HG03457 (cell line): Measurements from ENCODE around the gene C3.

Experiments used
- ATAC-seq: cut with Tn5 transposase; IDR thresholded peaks from one replicate; pipeline ENCODE4 v1.9.1; 2021; ENCODE audit warnings: moderate number of reproducible peaks; ENCODE audit not compliant: unreplicated experiment

Gene C3

DNA sequence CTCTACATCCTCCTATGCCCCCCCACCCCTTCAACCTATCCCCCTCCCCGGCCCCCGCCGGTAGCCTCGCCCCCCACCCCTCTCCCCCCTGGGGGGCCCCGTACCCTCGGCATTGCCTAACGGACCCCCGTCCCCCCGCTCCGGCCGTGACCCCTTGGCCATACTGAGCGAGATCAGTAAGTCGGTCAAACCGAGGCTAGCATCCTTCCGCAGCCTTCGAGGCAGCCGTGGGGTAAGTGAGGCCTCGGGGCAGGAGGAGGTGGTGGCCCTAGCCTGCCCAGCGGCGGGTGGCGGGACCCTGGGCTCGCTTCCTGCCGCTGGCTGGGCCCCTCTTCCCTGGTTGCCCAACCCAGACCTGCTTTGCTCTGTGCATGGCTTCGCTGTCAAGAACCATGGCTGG lies 25.5 kb upstream of the C3 start:
- ATAC-seq: no peak

DNA sequence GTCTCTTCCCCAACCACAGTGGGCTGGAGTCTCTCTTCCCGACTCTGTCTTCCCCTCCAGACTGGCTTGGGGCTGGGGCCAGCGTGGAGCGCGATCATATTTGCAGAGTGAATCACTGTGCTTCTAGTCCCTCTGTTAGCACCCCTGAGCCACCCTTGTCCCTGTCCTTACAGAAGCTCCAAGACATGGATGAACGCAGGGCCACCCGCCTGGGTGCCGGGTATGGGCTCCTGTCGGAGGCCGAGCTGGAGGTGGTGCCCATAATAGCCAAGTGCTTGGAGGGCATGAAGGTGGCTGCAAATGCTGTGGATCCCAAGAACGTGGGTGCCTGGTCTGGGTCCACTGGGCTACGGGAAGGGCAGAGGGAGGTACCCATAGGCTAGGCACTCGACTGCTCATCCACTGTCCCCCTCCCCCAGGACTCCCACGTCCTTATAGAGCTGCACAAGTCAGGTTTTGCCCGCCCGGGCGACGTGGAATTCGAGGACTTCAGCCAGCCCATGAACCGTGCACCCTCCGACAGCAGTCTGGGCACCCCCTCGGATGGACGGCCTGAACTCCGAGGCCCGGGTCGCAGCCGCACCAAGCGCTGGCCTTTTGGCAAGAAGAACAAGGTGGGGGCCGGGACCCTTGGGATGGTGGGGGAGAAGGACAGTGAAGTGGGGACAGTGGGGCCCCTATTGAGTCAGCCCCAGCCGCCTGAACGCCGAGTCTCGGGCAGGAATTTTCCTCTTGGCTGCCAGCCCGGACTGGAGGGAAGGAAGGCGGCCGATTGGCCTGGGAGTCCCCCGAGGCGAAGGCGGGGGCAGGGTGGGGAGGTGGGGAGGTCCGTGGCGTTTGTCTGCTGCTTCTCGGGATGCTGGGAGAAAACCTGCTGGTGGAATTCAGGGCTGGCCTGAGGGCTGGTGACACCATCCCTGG lies 24.2 kb upstream of the C3 start:
- no peak for ATAC-seq

GRCh38 chr19:6743714-6744380 lies 23.4 kb upstream of the C3 start:
- ATAC-seq: no peak

DNA sequence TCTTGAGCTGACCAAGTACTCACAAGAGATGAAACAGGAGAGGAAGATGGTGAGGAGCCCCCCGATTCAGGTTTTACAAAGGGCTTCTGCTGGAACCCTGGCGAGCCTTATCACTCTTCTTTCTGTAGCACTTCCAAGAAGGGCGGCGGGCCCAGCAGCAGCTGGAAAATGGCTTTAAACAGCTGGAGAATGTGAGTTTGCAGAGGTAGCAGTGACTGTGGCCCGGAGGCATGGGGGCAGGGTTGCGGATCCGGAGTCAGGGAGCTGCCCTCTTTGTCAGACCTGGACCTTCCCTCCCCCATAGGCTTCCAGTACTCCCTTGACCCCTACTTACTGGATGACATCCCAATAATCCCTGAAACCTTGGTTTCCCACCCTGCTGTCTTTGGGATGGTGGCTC lies 22.6 kb upstream of the C3 start:
- no peak for ATAC-seq

DNA sequence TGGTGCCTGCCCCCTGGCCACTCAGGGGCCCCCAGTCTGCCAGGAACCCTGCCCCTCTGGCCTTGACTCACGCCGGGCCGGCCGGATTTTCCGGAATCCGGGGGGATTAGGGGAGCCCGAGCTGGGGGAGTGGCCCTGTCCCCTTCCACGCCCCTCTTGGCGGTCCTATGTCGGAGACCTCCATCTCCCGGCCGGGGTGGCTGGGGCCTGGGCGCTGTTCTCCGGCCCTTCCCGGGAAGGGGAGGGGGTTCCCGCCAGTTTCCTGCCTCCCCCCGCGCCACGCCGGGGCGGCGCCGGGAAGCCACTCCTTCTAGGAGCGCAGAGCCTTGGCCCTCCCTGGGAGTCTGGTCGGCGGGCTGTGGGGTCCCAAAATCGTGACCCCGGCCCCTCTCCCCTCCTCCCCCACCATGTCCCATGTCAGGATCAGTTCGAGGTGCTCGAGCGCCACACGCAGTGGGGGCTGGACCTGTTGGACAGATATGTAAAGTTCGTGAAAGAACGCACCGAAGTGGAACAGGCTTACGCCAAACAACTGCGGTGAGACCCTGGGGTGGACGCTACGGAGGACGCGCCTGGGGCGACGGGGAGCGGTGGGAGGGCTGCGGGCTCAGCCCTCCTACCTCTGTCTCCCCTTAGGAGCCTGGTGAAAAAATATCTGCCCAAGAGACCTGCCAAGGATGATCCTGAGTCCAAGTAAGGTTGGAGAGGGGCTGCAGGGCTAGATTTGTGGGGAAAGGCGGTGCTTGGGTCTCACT lies 20.3 kb upstream of the C3 start:
- no peak for ATAC-seq

GRCh38 chr19:6739883-6740588 lies 19.6 kb upstream of the C3 start:
- no peak for ATAC-seq

GRCh38 chr19:6739390-6739882 lies 19.0 kb upstream of the C3 start, which contains the start of gene TRIP10:
TSS of gene TRIP10 (plus strand) at chr19:6739680. CDS start at chr19:6739762, 82 bp downstream.
- ATAC-seq: no peak

- no peak for ATAC-seq
Measured at GRCh38 chr19:6738787-6739389, 18.4 kb upstream of the C3 start.

- no peak for ATAC-seq
Measured at GRCh38 chr19:6737873-6738786, 17.7 kb upstream of the C3 start.

- peak; percentile 43 for ATAC-seq
Measured at GRCh38 chr19:6737284-6737872, 16.9 kb upstream of the C3 start, which contains the start of gene GPR108. TSS of gene GPR108 (minus strand) at chr19:6737580. CDS start at chr19:6737576, 4 bp downstream.

DNA sequence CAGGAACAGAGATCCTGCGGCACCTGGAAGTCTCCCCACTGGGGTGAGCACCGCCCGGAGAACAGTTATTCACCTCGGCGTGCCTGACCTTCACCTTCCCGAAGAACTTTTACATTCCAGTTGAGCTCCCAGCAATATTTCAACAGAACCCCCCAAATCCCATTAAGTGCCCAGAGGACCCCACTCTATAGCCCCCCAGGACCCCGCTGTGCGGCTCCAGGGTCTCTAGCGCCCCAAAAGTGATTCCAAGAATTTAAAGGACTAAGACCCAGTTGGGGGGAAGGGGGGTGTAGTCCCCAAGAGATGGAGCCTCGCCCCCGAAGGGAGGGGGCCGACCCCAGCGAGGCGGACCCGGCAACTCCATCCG lies 16.4 kb upstream of the C3 start:
- ATAC-seq: no peak

DNA sequence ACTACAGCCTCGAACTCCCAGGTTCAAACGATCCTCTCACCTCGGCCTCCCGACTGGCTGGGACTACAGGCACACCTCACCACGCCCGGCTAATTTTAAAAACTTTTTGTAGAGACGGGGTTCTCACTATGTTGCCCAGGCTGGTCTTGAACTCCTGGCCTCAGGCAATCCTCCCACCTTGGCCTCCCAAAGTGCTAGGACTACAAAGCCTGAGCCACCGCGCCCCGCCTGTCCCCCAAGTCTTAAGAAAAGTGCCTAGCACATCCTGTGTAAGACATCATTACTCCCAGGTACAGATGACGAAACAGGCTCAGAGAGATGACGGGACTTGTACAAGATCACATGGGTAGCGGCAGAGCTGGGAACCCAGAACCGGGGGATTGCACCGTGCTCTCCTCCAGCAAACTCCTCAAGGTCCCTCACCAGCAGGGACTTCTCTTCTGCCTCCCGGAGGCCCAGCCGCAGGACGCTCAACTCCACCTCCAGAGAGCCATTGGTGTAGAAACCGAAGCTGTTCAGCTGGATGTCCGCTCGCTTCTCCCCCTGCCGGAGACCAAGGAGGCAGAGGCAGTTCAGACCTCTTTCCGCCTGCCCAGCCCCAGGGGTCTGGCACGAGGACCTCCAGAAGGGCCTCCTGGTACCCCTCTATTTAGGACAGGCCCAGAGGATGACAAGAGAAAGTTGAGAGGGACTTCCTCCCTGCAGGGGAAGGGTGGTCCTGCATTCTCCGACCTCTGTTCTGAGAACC lies 15.9 kb upstream of the C3 start:
- ATAC-seq: no peak

- ATAC-seq: no peak
Measured at GRCh38 chr19:6735181-6735911, 14.9 kb upstream of the C3 start.

DNA sequence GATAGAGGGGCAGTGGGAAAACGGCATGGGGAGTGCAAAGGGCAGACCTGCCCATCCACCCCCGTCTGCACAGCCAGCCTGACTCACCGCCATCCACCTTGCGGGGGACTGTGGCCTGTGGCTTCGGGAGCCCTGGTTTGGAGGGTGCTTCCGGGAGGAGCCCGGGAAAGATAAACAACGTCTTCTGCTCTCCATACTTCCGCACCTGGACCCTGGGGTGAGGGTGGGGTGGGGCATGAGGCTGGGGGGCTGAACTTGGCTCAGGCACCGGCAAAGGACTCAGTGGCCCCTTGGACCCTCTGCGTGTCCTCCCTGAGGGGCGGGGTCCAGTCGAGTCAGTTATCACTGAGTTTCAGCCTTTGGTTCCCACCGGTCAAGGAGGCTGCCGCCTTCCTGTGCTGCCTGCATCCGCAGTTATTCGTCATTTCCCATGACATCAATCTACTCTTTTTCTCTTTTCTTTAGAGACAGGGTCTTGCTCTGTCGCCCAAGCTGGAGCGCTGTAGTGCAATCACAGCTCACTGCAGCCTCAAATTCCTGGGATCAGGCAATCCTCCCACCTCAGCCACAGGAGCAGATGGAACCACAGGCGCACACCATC lies 13.7 kb upstream of the C3 start:
- ATAC-seq: no peak

GRCh38 chr19:6733338-6734095 lies 13.1 kb upstream of the C3 start:
- no peak for ATAC-seq

DNA sequence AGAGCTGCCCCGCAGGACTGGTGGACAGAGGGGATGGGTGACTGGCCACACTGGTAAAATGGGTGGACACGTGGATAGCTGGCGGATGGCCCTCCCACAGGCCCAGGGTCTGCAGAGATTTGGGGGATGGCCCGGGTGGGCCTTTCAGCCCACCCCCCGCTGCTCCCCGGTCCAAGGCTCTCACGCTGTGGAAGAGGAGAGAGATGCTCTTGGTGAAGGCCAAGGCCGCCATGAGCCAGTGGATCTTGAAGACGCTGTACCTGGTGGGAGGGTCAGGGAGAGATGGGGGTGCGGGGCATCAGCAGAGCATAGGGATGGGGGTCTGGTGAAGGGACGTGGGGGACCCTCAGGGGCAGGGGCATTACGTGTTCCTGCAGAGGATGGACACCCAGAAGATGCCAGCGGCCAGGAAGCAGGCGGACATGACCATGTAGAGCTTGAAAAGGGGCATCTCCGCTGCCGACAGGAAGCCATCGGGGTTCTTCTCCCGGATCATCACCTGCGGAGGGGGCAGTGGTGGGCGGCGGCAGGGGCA lies 12.4 kb upstream of the C3 start:
- ATAC-seq: no peak
